CD14-positive monocyte (primary cell): Measurements from ENCODE around the gene IGSF9. TPM values are rescaled to one million over a fixed set of nuclear protein-coding genes. Genes with fewer than 3 reads are reported as not detected.

Experiments
- DNase-seq, 3 donors: peaks; one replicate each; pipeline ENCODE4 v3.0.0-alpha.2; 2011 to 2022
- H2AFZ ChIP-seq: 2 replicates; pipeline ENCODE4 v1.6.0; 2012; ENCODE audit warnings: mild to moderate bottlenecking, low read depth, low read length, inconsistent platforms; ENCODE audit not compliant: insufficient read depth, poor library complexity, severe bottlenecking
- H3K27ac ChIP-seq, 2 donors: 1 replicate in 1 of 2; 2 replicates in 1 of 2; pipeline ENCODE4 v1.5.1; 2012 to 2013; ENCODE audit warnings: low read length in 2 of 2, control low read depth in 1 of 2, inconsistent platforms in 1 of 2, low read depth in 1 of 2, mild to moderate bottlenecking in 1 of 2
- H3K27me3 ChIP-seq, 2 donors: one replicate each; pipeline versions ENCODE4 v1.6.0 to v1.6.1; 2011 to 2013; ENCODE audit warnings: low read length in 2 of 2; ENCODE audit not compliant: control insufficient read depth in 2 of 2, insufficient read depth in 2 of 2
- H3K36me3 ChIP-seq, 2 donors: replicated peaks in 1 of 2; 1 replicate in 1 of 2; 2 replicates in 1 of 2; pipeline versions ENCODE4 v1.5.1 to v1.6.1; 2012 to 2013; ENCODE audit warnings: low read length in 2 of 2, control low read depth in 1 of 2, inconsistent platforms in 1 of 2, mild to moderate bottlenecking in 1 of 2; ENCODE audit not compliant: insufficient read depth in 2 of 2, control insufficient read depth in 1 of 2
- H3K4me1 ChIP-seq, 2 donors: 1 replicate in 1 of 2; 2 replicates in 1 of 2; pipeline versions ENCODE4 v1.5.1 to v1.6.1; 2012 to 2013; ENCODE audit warnings: low read length in 2 of 2, control low read depth in 1 of 2, inconsistent platforms in 1 of 2, mild to moderate bottlenecking in 1 of 2, moderate library complexity in 1 of 2; ENCODE audit not compliant: insufficient read depth in 2 of 2, control insufficient read depth in 1 of 2
- H3K4me2 ChIP-seq: replicated peaks from 2 replicates; pipeline ENCODE3; 2012; ENCODE audit warnings: low read length, moderate library complexity, mild to moderate bottlenecking; ENCODE audit not compliant: poor library complexity, severe bottlenecking; ENCODE audit errors: extremely low read depth
- H3K4me3 ChIP-seq, 3 experiments: fragments of 200-600 bp in 1 of 3; sonication (generic) in 1 of 3; replicated peaks in 1 of 3; 1 replicate in 2 of 3; 2 replicates in 1 of 3; pipeline ENCODE4 v1.5.1; 2011 to 2013; ENCODE audit warnings: low read length in 3 of 3, mild to moderate bottlenecking in 3 of 3, control low read depth in 2 of 3, low read depth in 2 of 3, inconsistent platforms in 1 of 3, moderate library complexity in 1 of 3
- H3K79me2 ChIP-seq: 2 replicates; pipeline ENCODE4 v1.6.0; 2012; ENCODE audit warnings: mild to moderate bottlenecking, control low read depth, inconsistent platforms, low read length, moderate library complexity; ENCODE audit not compliant: insufficient read depth
- H3K9ac ChIP-seq: 2 replicates; pipeline ENCODE4 v1.6.0; 2017; ENCODE audit warnings: low read length, mild to moderate bottlenecking; ENCODE audit not compliant: insufficient read depth, poor library complexity, severe bottlenecking
- H3K9me3 ChIP-seq, 2 donors: replicated peaks in 1 of 2; 1 replicate in 1 of 2; 2 replicates in 1 of 2; pipeline versions ENCODE4 v1.5.1 to v1.6.1; 2012 to 2013; ENCODE audit warnings: low read length in 2 of 2, control low read depth in 1 of 2; ENCODE audit not compliant: control insufficient read depth in 1 of 2, insufficient read depth in 1 of 2
- H4K20me1 ChIP-seq: 2 replicates; pipeline ENCODE4 v1.6.0; 2012; ENCODE audit warnings: mild to moderate bottlenecking, low read length, control low read depth, moderate library complexity; ENCODE audit not compliant: insufficient read depth
- H3K27ac Mint-ChIP-seq, 7 donors: one replicate each; pipeline ENCODE4 v1.8.0; 2020; ENCODE audit warnings: mild to moderate bottlenecking in 7 of 7, mixed read lengths in 7 of 7, moderate library complexity in 6 of 7, inconsistent platforms in 2 of 7
- H3K27me3 Mint-ChIP-seq, 3 donors: one replicate each; pipeline ENCODE4 v1.8.0; 2021 to 2022; ENCODE audit warnings: low read depth in 3 of 3, mild to moderate bottlenecking in 3 of 3, mixed read lengths in 3 of 3, moderate library complexity in 3 of 3, inconsistent platforms in 1 of 3
- H3K36me3 Mint-ChIP-seq, 2 donors: one replicate each; pipeline ENCODE4 v1.8.0; 2020; ENCODE audit warnings: mixed read lengths in 2 of 2, inconsistent platforms in 1 of 2, mild to moderate bottlenecking in 1 of 2
- H3K4me1 Mint-ChIP-seq: one replicate; pipeline ENCODE4 v1.8.0; 2020; ENCODE audit warnings: mild to moderate bottlenecking, mixed read lengths
- H3K4me3 Mint-ChIP-seq, 2 donors: one replicate each; pipeline ENCODE4 v1.8.0; 2020; ENCODE audit warnings: mild to moderate bottlenecking in 2 of 2, mixed read lengths in 2 of 2, moderate library complexity in 1 of 2
- H3K9me3 Mint-ChIP-seq, 7 donors: one replicate each; pipeline ENCODE4 v1.8.0; 2020 to 2022; ENCODE audit warnings: mixed read lengths in 7 of 7, mild to moderate bottlenecking in 6 of 7, moderate library complexity in 6 of 7, inconsistent platforms in 2 of 7
- CTCF ChIP-seq: fragments of 200-600 bp; IDR thresholded peaks from one replicate; pipeline ENCODE4 v1.8.0; 2022; ENCODE audit warnings: antibody characterized with exemption, mild to moderate bottlenecking
- WGBS: methylation state at CpG from one replicate; pipeline ENCODE4 v1.1.5; 2013; ENCODE audit warnings: missing lambda C conversion rate; ENCODE audit not compliant: insufficient coverage; 5-methylcytosine and 5-hydroxymethylcytosine counted together
- intact Hi-C, 2 donors: fragments of 100-400 bp; cut with micrococcal nuclease; formaldehyde crosslinking; loops; one replicate each; pipeline versions ENCODE4 v1.15.0 to v1.15.1; 2023
- polyA plus RNA-seq, 3 donors: library from polyadenylated mRNA; depleted of rRNA in 1 of 3; unstranded in 2 of 3; stranded (reverse) in 1 of 3; fragments of 300-500 nt in 2 of 3; fragments of >200 nt in 1 of 3; fragmentation: Illumina TruSeq in 2 of 3; gene quantifications; 1 replicate in 2 of 3; 2 replicates in 1 of 3; pipeline ENCODE4 v1.2.3, GENCODE V29; 2012 to 2021

The IGSF9 gene
- polyA plus RNA-seq, 3 donors: 0.04 TPM; not detected in 2

GRCh38 chr1:159890390-159890789, 55.0 kb downstream of the IGSF9 start:
- H3K4me3 ChIP-seq: peak overlapping the region in 1 of 3 experiments; percentile 60
- H3K9ac ChIP-seq: no peak overlapping the region
- no peaks in the 10 kb centered on the region for H3K36me3 ChIP-seq
- intact Hi-C loops: loop anchor here (2.0 to 5.0 kb wide), 6 partner anchors 37 to 728 kb away; partner anchors contain the start of genes DUSP23 (in 2 of the 2) and TAGLN2 (in 1 of the 2)
- H3K27ac ChIP-seq: peak overlapping the region; percentile 44 to 84
- H3K79me2 ChIP-seq: no peaks in the 10 kb centered on the region
- H3K9me3 Mint-ChIP-seq: peaks cover 0 to 2% (median 0%) of the 10 kb centered on the region in 7 donors
- H3K9me3 ChIP-seq: no peaks in the 10 kb centered on the region
- H2AFZ ChIP-seq: no peak overlapping the region
- WGBS: 100% methylated on average over 4 of the region's 8 CpGs
- peaks cover 0 to 3% of the 10 kb centered on the region in 2 donors for H3K36me3 Mint-ChIP-seq
- peak overlapping the region; percentile 66 for H3K4me2 ChIP-seq
- TF ChIP-seq CTCF: no peak
- H3K4me1 Mint-ChIP-seq: peaks cover 51% of the 10 kb centered on the region
- peaks cover 48 to 52% of the 10 kb centered on the region in 2 donors for H3K4me1 ChIP-seq
- H3K27me3 Mint-ChIP-seq: peaks cover 0 to 3% (median 1%) of the 10 kb centered on the region in 3 donors
- H3K4me3 Mint-ChIP-seq: peak overlapping the region in 1 of 2 donors; percentile 5
- DNase-seq: no peak
- peak overlapping the region; percentile 87 to 96 (median 91) for H3K27ac Mint-ChIP-seq
- H4K20me1 ChIP-seq: no peaks in the 10 kb centered on the region
- H3K27me3 ChIP-seq: no peaks in the 10 kb centered on the region

- H3K9ac ChIP-seq: peak overlapping the region; percentile 10
- Mint-ChIP-seq H3K4me1 (peaks cover 51% of the 10 kb centered on the region), H3K27me3 (peaks cover 0 to 3% (median 0%) of the 10 kb centered on the region in 3 donors), H3K27ac (peak overlapping the region; percentile 87 to 96 (median 91)), H3K9me3 (peaks cover 0 to 2% (median 0%) of the 10 kb centered on the region in 7 donors), H3K4me3 (peak overlapping the region; percentile 31 to 43), H3K36me3 (peaks cover 0 to 3% of the 10 kb centered on the region in 2 donors)
- no peaks in the 10 kb centered on the region for H3K79me2 ChIP-seq
- no peak for TF ChIP-seq CTCF
- WGBS: 8% methylated on average over 1 of the region's 2 CpGs
- peak; percentile 85 to 97 (median 95) for DNase-seq
- H3K4me1 ChIP-seq: peaks cover 48 to 52% of the 10 kb centered on the region in 2 donors
- no peaks in the 10 kb centered on the region for H3K27me3 ChIP-seq
- no peaks in the 10 kb centered on the region for H3K36me3 ChIP-seq
- no peak overlapping the region for H2AFZ ChIP-seq
- peak overlapping the region; percentile 70 to 84 for H3K27ac ChIP-seq
- H3K4me2 ChIP-seq: peak overlapping the region; percentile 66
- no peaks in the 10 kb centered on the region for H3K9me3 ChIP-seq
- H4K20me1 ChIP-seq: no peaks in the 10 kb centered on the region
- peak overlapping the region in 1 of 3 experiments; percentile 60 for H3K4me3 ChIP-seq
- intact Hi-C loops: loop anchor here (2.0 to 5.0 kb wide), 6 partner anchors 37 to 728 kb away; partner anchors contain the start of genes DUSP23 (in 2 of the 2) and TAGLN2 (in 1 of the 2)
These were observed 55.6 kb downstream of the IGSF9 start for GRCh38 chr1:159889821-159890252.
